Nucleus accumbens (tissue), 56 donors: Measurements from ENCODE around the gene COL25A1.

Experiments
- DNase-seq, 56 donors: peaks; one replicate each; lab custom pipeline; 2025; lab: John Stamatoyannopoulos, UW

Gene COL25A1

GRCh38 chr4:108834835-108835384 lies 467.5 kb downstream of the COL25A1 start:
- no peak for DNase-seq

DNA sequence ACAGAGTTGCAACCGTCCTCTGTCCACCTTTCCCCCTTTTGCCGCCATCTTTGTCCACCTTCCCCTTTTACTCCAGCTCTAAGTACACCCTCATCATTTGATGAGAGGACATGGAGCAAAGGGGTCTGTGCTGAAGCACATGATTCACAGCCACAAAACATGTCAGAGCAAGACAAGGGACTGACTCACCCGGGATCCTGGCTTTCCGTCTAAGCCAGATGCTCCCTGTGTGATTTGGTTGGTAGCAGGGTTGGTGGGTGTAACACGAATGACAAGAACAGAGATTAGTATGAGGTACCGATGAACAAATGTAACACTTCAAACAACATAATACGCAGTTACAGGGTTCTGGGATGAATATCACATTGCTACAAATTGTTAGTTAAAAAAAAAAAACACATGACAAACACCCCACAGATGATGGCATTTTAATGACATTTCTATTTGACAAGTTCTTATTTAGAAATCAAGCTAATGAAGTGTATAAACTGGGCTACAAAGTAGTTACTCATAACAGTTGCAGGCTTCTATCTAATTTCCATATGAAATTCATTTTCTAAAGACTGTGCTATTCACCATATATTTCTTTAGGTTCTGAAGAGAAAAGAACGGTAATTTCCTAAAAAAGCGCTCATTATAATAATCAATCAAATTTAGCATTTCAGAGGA lies 468.2 kb downstream of the COL25A1 start:
- DNase-seq = peak in 22 of 56 donors; percentile 1 to 47 (median 14)

DNA sequence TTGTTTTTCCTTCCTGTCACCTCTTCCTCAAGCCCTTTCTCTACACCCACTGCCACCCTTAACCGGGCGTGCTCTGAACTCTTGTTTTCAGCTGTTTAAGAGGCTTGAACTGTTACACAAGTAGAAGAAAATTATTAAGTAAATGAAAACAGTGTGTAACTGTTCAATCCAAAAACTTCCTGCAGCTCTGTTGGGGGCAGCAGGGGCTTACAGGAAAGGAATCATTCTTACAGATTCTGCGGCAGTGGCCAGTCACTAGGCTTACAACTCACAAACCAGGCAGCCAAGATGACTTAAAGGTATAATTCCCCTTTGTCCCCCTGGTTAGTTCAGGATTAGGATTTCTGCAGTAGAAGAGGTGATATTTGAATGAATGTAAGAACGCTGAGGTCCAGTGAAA lies 469.4 kb downstream of the COL25A1 start:
- peak in 1 of 56 donors; percentile 10 for DNase-seq

GRCh38 chr4:108831886-108832285 lies 470.6 kb downstream of the COL25A1 start:
- DNase-seq = no peak

- no peak for DNase-seq
Observed at GRCh38 chr4:108831291-108831690, 471.2 kb downstream of the COL25A1 start.

DNA sequence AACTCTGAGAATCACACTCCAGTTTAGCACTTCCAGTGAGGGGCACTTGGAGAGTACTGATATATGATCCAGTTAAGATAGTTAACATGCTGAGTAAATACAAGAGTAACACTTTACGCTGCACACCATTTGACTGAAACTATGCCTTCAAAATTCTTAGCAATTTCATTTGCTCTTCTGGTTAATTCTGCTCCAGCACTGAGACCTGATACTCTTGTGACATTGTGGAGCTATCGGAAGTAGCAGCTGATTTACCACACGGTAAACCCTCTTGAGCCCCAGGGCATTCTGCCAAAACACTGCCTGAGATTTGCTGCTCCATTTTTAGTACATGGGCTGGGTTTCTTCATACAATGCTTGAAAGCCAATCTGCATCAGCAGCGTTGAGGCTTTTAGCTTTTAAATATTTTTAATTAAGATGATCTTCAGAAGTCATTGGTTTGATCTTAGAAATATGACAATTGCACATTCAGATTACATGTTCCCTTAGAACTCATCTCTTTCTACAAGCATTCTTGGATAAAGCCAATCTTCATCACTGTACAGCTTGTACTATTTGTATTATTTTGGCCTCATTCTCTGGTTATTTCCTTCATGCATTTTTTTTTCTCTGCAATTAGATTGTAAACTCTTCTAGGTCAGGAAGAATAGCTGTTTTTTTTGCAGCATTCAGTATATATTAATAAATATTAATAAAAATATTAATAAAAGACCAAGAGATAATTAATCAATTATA lies 471.8 kb downstream of the COL25A1 start:
- DNase-seq = peak in 8 of 56 donors; percentile 2 to 26 (median 9)

GRCh38 chr4:108829966-108830492 lies 472.4 kb downstream of the COL25A1 start:
- no peak for DNase-seq

DNA sequence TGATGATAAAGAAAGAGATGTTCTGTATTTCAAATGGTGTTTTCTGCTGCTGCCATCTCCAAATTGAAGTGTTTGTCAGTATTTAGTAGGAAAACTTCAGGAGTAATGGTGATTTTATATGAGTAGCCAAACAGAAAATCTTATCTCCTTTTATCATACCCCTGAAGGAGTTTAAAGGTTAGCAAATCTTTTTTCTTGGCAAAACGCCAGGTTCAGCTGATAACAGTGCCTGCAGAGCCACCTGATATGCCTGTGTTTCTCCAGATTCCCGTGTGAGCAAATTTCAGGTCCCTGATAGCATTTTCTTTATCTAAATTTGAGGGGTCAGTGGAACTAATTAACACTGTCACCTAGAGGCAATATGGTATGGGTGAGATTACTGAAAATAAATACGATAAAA lies 473.8 kb downstream of the COL25A1 start:
- DNase-seq = no peak

DNA sequence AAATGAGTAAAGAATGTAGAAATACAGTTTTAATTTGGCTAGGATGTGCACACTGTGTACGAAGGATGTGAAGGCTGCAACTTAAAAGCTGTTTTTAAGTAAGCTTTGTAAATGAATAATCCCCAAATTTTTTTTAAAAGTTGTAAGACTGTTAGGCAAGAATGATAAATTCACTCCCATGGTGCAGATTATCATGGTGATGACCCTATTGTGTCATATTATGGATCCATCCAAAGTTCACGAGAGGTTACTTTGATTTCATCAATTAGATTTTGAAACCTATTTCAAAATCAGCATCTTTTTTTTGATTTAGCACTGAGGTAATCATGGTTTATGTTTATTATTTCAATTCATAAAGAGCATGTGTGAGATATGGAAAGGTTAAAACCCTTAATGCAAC lies 476.7 kb downstream of the COL25A1 start:
- DNase-seq = no peak

DNA sequence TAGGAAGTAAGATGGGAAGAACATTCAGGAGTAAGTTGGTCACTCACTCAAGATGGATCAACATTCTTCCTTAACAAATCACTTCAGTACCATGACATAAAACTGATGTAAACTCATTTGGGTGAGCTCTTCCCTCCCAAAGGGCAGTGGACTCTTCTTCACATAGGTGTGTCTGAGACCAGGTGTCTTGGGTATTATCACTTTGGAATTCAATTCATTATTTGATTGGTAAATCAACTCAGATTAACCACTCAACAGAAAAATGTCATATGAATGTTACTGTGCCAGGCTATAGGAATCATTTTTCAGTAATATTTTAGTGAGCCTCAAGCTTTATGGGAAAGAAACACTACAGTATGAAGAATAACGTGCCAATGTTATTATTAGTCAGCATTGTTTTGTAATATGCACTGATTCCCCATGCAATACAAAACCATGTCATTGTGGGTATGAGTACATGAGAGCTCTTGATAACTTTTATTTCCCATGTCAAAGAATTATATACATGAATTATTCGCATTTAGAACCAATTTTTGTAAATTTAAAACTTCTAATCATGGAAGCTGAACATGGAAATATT lies 481.0 kb downstream of the COL25A1 start:
- no peak for DNase-seq

GRCh38 chr4:108820492-108821350 lies 481.7 kb downstream of the COL25A1 start:
- no peak for DNase-seq

GRCh38 chr4:108814326-108814725 lies 488.1 kb downstream of the COL25A1 start:
- DNase-seq = no peak

GRCh38 chr4:108813261-108813660 lies 489.2 kb downstream of the COL25A1 start:
- DNase-seq = no peak

GRCh38 chr4:108811486-108811885 lies 491.0 kb downstream of the COL25A1 start:
- no peak for DNase-seq

- no peak for DNase-seq
Observed at GRCh38 chr4:108810087-108810486, 492.4 kb downstream of the COL25A1 start.

- no peak for DNase-seq
Observed at GRCh38 chr4:108804648-108805273, 497.7 kb downstream of the COL25A1 start.

GRCh38 chr4:108799306-108799705 lies 503.2 kb downstream of the COL25A1 start:
- no peak for DNase-seq

DNA sequence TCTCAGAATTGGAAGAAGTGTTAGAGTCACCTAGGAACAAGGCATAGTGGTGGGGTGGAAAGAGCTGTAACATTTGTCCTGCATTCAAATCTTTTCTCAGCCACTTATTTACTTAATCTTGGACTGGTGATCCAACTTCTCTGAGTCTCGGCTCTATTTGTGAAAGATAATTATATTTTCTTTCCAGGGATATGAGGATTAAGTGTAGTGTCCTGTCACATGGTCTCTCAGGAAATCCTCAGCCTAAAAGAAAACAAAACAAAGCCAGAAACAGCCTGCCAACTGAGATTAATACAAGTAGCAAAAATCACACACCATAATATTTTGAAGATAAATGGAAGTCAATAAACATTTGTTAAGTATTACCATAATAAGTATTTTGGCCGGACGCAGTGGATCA lies 506.3 kb downstream of the COL25A1 start:
- DNase-seq = no peak

- no peak for DNase-seq
Observed at GRCh38 chr4:108795733-108796132, 506.7 kb downstream of the COL25A1 start.

- DNase-seq = peak in 1 of 56 donors; percentile 1
Observed at GRCh38 chr4:108794136-108794535, 508.3 kb downstream of the COL25A1 start.
